GM18508 (cell line): Measurements from ENCODE around the gene DYRK1A.

Experiments used
- ATAC-seq: cut with Tn5 transposase; IDR thresholded peaks from one replicate; pipeline ENCODE4 v1.9.1; 2021; ENCODE audit warnings: moderate number of reproducible peaks; ENCODE audit not compliant: insufficient read depth, unreplicated experiment

DYRK1A gene

DNA sequence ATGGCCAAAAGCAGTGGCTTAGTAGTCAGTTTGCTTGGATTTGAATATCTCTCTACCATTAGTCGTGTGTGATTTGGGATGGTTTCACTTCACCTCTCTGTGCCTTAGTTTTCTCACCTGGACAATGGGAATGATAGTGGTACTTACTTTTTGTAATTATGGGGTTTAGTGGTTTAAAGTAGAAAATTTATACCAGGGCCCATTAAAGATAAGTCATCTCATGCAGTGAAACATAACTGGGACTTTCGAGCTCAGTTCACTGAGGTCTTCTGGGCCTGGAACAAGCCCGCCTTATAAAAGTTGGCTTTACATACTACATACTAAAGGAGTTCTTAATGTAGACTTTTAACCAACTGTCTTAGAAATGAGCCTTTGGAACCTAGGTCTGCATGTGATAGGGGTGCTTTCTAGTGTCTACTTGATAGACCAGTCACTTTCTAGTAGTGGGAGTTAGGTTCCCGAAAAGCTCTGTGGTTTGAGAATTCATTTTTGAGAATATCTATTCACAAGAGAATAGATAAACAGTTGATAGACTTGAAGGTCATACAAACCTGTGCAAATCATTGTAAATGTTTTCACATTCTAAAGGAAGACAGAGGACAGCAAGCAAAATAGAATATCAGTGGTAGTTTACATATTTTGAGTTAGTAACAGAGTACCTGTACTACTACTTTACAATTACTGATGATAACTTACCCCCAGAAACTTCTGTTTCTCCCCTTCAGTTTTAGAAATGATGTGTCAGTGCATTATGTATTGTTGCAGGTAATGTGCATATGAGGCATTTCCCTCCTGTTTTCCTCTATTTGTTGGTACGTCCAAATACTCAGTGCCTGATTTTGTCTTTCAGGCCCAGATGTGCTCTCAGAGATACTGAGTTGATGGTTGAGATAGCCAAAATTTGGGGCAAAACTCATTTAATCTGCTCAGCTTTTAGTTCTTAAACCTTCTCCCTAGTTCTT lies 48.0 kb downstream of the DYRK1A start:
- ATAC-seq: no peak

GRCh38 chr21:37415939-37416338 lies 49.4 kb downstream of the DYRK1A start:
- ATAC-seq: no peak

DNA sequence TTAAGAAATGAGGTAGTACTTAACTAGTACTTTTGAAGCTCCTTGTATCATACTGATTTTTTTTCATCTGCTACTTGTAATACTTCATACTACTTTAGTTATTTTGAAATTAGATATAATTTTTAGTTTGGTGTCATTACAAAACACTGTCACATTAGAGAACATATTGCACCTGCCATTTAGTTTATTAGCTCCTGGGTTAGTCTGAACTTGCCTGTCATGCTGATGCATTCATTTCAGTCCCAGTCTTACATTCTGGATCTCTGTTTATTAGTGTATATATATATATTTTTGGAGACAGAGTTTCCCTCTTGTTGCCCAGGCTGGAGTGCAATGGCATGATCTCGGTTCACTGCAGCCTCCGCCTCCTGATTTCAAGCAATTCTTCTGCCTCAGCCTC lies 50.3 kb downstream of the DYRK1A start:
- ATAC-seq: no peak

DNA sequence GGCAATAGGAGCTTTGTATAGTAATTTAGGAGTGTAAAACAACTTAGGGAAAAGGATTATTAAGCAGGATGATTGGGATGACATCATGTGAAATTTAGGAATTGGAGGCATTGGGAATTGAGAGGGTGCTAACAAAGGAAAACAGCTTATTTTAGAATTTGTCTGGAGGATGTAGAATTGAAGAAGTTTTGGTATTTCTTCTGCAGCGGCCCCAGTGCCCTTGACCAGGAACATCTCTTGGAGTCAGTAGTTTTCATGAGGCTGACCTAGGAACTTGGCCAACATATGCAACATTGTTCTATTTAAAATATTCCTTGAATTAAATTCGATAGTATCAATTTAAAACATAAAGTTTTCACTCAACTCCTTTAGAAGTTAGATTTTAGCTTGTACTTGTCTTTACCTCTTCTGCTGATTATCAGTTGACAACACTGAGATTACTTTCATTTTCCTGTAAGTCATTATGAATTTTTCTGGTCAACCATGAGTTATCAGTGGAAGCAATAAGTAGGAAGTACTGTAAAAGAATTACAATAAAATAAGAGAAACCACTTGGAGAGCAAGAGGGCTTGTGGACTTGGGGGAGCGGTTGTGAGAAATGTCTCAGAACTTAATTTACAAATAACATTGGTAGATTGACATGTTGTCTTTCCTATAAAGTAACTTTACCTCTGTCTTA lies 52.8 kb downstream of the DYRK1A start:
- no peak for ATAC-seq

GRCh38 chr21:37421306-37421705 lies 54.7 kb downstream of the DYRK1A start:
- ATAC-seq: no peak

DNA sequence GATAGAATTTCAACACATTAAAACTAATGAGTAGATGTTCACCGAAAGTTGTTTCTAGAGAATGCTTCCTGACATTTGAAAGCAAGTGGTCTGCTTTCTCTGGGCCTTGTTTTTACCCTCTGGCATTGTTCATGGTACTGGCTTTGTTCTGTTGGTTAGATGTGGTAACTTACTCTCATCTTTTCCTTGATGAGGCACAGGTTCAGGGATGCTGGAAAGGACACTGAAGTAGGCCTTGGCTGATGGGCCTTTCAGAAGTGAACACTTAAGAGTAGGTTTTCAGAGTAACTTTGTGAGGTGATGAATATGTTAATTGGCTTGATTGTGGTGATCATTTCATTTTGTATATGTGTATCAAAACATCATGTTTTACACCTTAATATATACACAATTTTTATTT lies 55.8 kb downstream of the DYRK1A start:
- ATAC-seq: no peak

- ATAC-seq: no peak
These were observed 56.5 kb downstream of the DYRK1A start for GRCh38 chr21:37423103-37423502.

GRCh38 chr21:37424396-37424795 lies 57.8 kb downstream of the DYRK1A start:
- ATAC-seq: no peak

DNA sequence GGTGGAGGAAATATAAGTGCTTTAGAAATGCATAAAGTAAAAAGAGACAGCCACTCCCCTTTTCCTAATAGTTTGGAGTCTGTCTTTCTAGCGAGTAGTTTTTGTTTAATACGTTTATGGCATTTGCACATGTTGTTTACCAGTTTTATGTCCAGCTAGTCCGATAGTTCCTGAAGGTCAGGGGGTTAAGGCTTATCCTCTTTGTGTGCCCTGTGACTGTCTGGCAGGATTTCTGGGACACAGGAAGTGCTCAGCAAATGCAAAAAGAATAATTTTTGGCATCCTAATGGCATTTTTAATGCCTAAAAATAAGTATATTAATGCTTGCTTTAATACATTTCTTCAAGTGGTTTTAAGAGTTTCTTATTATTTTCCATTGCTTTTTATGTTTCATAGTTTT lies 58.4 kb downstream of the DYRK1A start:
- ATAC-seq: no peak

- ATAC-seq: no peak
These were observed 59.1 kb downstream of the DYRK1A start for GRCh38 chr21:37425684-37426083.

GRCh38 chr21:37427221-37427620 lies 60.6 kb downstream of the DYRK1A start:
- ATAC-seq: no peak

DNA sequence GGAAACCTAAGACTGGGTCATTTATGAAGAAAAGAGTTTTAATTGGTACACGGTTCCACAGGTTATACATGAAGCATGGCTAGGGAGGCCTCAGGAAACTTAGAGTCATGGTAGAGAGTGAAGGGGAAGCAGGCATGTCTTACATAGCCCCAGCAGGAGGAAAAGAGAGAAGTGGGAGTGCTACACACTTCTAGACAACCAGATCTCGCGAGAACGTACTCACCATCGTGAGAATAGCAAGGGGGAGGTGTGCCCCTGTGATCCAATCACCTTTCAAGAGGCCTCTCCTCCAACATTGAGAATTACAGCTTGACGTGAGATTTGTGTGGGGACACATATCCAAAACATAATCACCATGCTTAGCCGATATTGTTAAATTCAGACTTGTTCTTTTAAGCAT lies 62.8 kb downstream of the DYRK1A start:
- no peak for ATAC-seq

- no peak for ATAC-seq
These were observed 63.7 kb downstream of the DYRK1A start for GRCh38 chr21:37430184-37430821.

DNA sequence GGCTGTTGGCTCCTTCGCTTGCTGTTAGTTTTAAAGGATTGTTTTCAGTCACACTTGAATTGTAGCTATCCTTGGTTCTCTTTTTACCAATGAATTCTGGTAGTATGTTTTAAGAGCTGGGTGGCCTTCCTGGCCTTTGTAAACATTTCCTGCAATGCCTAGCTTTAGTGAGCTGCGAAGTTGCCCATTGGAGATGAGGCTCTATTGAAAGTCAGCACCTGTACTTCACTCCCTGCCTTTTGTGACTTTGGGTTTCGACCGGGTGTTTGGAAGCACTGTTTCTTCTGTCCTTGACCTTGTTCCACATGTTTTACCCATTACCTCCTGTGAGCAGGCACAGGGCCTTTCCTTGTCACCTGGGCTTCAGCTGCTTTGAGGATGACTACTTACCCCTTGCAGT lies 64.7 kb downstream of the DYRK1A start:
- ATAC-seq: no peak

- no peak for ATAC-seq
These were observed 66.3 kb downstream of the DYRK1A start for GRCh38 chr21:37432710-37433455.

GRCh38 chr21:37433456-37433840 lies 66.9 kb downstream of the DYRK1A start:
- no peak for ATAC-seq

GRCh38 chr21:37435120-37435519 lies 68.5 kb downstream of the DYRK1A start:
- peak; percentile 79 for ATAC-seq

- no peak for ATAC-seq
These were observed 69.1 kb downstream of the DYRK1A start for GRCh38 chr21:37435711-37436110.

- ATAC-seq: no peak
These were observed 69.6 kb downstream of the DYRK1A start for GRCh38 chr21:37436174-37436573.

- no peak for ATAC-seq
These were observed 71.0 kb downstream of the DYRK1A start for GRCh38 chr21:37437376-37438080.
